Measurements from ENCODE around the gene USP6.
"Not testable (repeated sequence)": the region's sequence is repeated elsewhere in the genome, so short reads cannot be mapped to it uniquely, and the experiment has no call there.

Gene USP6

DNA sequence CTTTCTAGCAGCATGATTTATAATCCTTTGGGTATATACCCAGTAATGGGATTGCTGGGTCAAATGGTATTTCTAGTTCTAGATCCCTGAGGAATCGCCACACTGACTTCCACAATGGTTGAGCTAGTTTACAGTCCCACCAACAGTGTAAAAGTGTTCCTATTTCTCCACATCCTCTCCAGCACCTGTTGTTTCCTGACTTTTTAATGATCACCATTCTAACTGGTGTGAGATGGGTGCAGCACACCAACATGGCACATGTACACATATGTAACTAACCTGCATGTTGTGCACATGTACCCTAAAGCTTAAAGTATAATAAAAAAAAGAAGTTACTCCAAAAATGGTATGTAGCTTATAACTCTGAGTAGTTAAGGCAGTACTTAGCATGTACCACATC, 44.9 kb downstream of the USP6 start:
- not testable (repeated sequence) for H3K36me3 ChIP-seq (ENCODE audit: control insufficient read depth, insufficient read depth, low read length); H3K27me3 ChIP-seq (ENCODE audit: control insufficient read depth, insufficient read depth, low read length); H3K4me1 ChIP-seq (ENCODE audit: control insufficient read depth, insufficient read depth, low read length); H3K4me3 ChIP-seq (ENCODE audit: low read length); H3K9ac ChIP-seq (ENCODE audit: low read length); H3K27ac ChIP-seq (ENCODE audit: low read depth, low read length)

DNA sequence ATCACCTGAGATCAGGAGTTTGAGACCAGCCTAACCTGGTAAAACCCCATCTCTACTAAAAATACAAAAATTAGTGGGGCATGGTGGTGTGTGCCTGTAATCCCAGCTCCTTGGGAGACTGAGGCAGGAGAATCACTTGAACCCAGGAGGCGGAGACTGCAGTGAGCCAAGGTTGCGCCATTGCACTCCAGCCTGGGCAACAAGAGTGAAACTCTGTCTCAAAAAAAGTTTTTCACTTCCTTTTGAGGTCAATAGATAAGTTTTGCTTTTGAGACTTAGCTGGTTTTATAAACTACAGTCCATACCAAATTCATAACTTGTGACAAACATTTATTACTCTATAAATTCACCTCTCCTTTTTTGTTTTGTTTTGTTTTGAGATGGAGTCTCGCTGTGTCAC, 46.0 kb downstream of the USP6 start:
- H3K27ac ChIP-seq (ENCODE audit: low read depth, low read length); H3K36me3 ChIP-seq (ENCODE audit: control insufficient read depth, insufficient read depth, low read length); H3K27me3 ChIP-seq (ENCODE audit: control insufficient read depth, insufficient read depth, low read length); H3K4me3 ChIP-seq (ENCODE audit: low read length); H3K9ac ChIP-seq (ENCODE audit: low read length); H3K4me1 ChIP-seq (ENCODE audit: control insufficient read depth, insufficient read depth, low read length): not testable (repeated sequence)

DNA sequence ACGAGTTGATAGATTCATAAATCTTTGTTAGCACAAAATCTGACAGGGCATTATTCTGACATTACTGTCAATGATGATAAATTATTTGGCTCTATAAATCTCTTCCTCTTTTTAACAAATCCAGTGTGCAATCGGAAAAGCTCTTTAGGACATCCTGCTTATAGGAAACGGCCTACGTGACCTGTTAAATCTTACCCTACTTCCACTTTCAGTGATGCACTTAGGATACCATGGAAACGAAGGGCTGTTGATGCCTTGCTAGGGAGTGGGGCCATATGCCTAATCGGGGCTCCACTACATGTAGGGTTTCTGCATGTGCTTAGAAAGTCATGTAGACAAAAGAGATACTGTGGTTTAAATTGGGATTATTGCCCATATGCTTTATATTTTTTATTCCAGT, 48.6 kb downstream of the USP6 start:
- Histone ChIP-seq H3K27ac (ENCODE audit: low read depth, low read length) (no peak overlapping the region), H3K4me1 (ENCODE audit: control insufficient read depth, insufficient read depth, low read length) (no peaks in the 10 kb centered on the region), H3K27me3 (ENCODE audit: control insufficient read depth, insufficient read depth, low read length) (no peaks in the 10 kb centered on the region), H3K36me3 (ENCODE audit: control insufficient read depth, insufficient read depth, low read length) (no peaks in the 10 kb centered on the region), H3K9ac (ENCODE audit: low read length) (no peak overlapping the region), H3K4me3 (ENCODE audit: low read length) (no peak overlapping the region)

DNA sequence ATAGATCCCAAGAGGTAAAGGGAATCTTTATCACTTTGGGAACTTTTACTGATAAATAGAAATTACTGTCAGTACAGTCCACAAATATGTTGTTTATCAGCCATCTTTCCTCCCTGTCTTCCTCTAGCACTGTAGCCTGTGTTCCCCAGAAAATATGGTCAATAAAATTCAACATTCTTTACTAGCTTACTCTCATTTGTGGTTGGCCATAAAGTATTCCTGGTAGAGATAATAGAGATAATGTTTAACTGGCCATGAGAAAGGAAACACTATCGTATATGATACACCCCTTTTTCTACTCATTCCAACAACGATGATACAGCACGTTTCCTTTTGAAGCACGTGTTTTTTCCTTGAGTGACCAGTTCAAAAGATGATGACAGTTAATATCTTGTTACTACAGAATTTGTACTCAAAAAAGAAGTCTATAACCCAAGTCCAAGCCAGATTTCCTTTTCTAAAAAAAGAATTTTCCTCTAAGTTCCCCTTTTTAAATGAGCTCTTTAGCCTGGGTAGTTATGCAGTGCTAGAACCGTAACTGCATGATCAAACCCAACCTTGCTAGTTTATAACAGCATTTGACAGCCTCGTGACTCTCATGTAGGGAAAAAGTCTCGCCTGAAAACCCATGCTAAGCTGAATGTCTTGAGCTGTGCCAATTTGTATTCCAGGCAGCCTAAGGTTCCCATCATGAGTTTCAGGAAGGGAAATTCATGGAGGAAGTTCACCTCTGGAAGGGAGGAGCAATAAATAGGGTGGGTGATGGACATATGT, 50.1 kb downstream of the USP6 start:
- H3K4me3 ChIP-seq (ENCODE audit: low read length); H3K27ac ChIP-seq (ENCODE audit: low read depth, low read length); H3K27me3 ChIP-seq (ENCODE audit: control insufficient read depth, insufficient read depth, low read length); H3K4me1 ChIP-seq (ENCODE audit: control insufficient read depth, insufficient read depth, low read length); H3K9ac ChIP-seq (ENCODE audit: low read length); H3K36me3 ChIP-seq (ENCODE audit: control insufficient read depth, insufficient read depth, low read length): not testable (repeated sequence)

DNA sequence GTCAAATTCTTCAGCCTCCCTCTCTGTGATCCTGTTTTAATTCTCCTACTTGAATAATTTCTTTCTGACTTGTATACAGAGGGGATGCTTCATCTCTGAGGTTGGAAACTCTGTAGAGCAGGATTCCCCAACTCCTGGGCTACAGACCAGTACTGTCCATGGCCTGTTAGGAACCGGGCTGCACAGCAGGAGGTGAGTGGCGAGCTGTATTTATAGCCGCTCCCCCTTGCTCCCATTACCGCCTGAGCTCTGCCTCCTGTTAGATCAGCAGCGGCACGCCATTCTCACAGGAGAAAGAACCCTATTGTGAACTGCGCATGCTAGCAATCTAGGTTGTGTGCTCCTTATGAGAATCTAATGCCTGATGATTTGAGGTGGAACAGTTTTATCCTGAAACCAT, 59.2 kb downstream of the USP6 start:
- H3K4me3 ChIP-seq (ENCODE audit: low read length); H3K36me3 ChIP-seq (ENCODE audit: control insufficient read depth, insufficient read depth, low read length); H3K27ac ChIP-seq (ENCODE audit: low read depth, low read length); H3K9ac ChIP-seq (ENCODE audit: low read length); H3K27me3 ChIP-seq (ENCODE audit: control insufficient read depth, insufficient read depth, low read length); H3K4me1 ChIP-seq (ENCODE audit: control insufficient read depth, insufficient read depth, low read length): not testable (repeated sequence)

DNA sequence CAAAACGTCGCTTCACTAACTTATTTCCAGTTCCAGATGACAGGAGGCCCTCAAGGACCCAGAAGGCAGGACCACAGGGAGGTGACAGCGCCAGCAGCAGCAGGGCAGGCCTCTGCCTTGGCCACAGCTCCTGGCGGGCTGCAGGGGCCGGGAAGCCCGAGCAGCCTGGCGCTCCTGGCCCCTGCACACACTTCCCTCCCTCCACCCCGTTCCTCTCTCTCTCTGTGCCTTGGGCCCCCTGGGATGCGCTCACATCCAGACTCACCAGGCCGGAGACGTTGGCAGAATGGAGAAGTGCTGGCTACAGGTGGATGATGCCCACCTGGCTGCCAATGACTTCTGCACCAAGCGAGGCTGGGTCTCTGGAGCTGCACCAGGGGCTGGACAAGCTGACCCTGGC, 63.2 kb downstream of the USP6 start:
- Histone ChIP-seq H3K9ac (ENCODE audit: low read length) (no peak overlapping the region), H3K27me3 (ENCODE audit: control insufficient read depth, insufficient read depth, low read length) (no peaks in the 10 kb centered on the region), H3K4me3 (ENCODE audit: low read length) (no peak overlapping the region), H3K27ac (ENCODE audit: low read depth, low read length) (no peak overlapping the region), H3K4me1 (ENCODE audit: control insufficient read depth, insufficient read depth, low read length) (no peaks in the 10 kb centered on the region), H3K36me3 (ENCODE audit: control insufficient read depth, insufficient read depth, low read length) (peaks cover 3% of the 10 kb centered on the region)

DNA sequence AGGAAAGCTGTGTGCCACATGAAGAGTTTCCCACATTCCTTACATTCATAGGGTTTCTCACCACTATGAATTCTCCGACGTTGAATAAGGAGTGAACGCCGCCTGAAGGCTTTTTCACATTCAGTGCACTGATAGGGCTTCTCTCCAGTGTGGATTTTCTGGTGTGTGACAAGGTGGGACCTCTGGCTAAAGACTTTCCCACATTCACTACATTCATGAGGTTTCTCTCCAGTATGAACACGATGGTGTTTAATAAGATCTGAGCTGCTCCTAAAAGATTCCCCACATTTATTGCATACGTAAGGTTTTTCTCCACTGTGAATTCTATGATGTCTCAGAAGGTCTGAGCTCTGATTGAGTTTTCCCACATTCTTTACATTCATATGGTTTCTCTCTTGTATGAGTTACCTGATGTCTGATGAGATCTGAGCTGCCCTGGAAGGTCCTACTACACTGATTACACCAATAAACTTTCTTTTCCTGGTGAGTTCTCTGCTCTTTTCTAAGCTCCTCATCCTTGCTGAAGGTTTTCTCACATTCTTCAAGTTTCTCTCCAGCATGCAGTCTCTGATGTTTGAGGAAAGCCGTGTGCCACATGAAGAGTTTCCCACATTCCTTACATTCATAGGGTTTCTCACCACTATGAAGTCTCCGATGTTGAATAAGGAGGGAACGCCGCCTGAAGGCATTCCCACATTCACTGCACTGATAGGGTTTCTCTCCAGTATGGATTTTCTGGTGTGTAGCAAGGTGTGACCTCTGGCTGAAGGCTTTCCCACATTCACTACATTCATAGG, 65.9 kb downstream of the USP6 start:
- Histone ChIP-seq H3K27ac (ENCODE audit: low read depth, low read length) (no peak overlapping the region), H3K9ac (ENCODE audit: low read length) (no peak overlapping the region), H3K36me3 (ENCODE audit: control insufficient read depth, insufficient read depth, low read length) (peaks cover under 1% of the 10 kb centered on the region), H3K4me1 (ENCODE audit: control insufficient read depth, insufficient read depth, low read length) (no peaks in the 10 kb centered on the region), H3K4me3 (ENCODE audit: low read length) (no peak overlapping the region), H3K27me3 (ENCODE audit: control insufficient read depth, insufficient read depth, low read length) (no peaks in the 10 kb centered on the region)

DNA sequence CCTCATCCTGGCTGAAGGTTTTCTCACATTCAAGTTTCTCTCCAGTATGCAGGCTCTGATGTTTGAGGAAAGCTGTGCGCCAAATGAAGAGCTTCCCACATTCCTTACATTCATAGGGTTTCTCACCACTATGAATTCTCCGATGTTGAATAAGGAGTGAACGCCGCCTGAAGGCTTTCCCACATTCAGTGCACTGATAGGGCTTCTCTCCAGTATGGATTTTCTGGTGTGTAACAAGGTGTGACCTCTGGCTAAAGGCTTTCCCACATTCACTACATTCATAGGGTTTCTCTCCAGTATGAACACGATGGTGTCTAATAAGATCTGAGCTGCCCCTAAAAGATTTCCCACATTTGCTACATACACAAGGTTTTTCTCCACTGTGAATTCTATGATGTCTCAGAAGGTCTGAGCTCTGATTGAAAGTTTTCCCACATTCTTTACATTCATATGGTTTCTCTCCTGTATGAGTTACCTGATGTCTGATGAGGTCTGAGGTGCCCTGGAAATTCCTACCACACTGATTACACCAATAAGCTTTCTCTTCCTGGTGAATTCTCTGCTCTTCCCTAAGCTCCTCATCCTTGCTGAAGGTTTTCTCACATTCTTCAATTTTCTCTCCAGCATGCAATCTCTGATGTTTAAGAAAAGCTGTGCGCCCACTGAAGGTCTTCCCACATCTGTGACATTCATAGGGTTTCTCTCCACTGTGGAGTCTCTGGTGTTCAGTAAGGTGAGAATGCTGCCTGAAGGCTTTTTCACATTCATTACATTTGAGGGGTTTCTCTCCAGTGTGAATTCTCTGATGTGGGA, 67.0 kb downstream of the USP6 start:
- Histone ChIP-seq H3K27me3 (ENCODE audit: control insufficient read depth, insufficient read depth, low read length) (no peaks in the 10 kb centered on the region), H3K4me1 (ENCODE audit: control insufficient read depth, insufficient read depth, low read length) (no peaks in the 10 kb centered on the region), H3K9ac (ENCODE audit: low read length) (no peak overlapping the region), H3K4me3 (ENCODE audit: low read length) (no peak overlapping the region), H3K27ac (ENCODE audit: low read depth, low read length) (no peak overlapping the region), H3K36me3 (ENCODE audit: control insufficient read depth, insufficient read depth, low read length) (peaks cover 6% of the 10 kb centered on the region)

DNA sequence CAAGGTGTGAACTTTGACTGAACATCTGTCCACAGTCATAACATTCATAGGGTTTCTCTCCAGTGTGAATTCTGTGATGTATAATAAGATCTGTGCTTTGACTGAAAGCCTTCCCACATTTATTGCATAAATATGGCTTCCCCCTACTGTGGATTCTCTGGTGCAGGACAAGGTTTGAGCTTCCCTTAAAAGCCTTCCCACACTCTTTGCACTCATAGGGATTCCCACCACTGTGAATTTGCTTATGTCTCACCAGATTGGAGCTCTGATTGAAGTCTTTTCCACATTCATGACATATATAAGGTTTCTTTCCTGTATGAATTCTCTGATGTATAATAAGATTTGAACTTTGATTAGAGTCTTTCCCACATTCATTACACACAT, 67.6 kb downstream of the USP6 start:
- Histone ChIP-seq H3K4me1 (ENCODE audit: control insufficient read depth, insufficient read depth, low read length) (no peaks in the 10 kb centered on the region), H3K27me3 (ENCODE audit: control insufficient read depth, insufficient read depth, low read length) (no peaks in the 10 kb centered on the region), H3K4me3 (ENCODE audit: low read length) (no peak overlapping the region), H3K27ac (ENCODE audit: low read depth, low read length) (no peak overlapping the region), H3K36me3 (ENCODE audit: control insufficient read depth, insufficient read depth, low read length) (peaks cover 6% of the 10 kb centered on the region), H3K9ac (ENCODE audit: low read length) (no peak overlapping the region)

DNA sequence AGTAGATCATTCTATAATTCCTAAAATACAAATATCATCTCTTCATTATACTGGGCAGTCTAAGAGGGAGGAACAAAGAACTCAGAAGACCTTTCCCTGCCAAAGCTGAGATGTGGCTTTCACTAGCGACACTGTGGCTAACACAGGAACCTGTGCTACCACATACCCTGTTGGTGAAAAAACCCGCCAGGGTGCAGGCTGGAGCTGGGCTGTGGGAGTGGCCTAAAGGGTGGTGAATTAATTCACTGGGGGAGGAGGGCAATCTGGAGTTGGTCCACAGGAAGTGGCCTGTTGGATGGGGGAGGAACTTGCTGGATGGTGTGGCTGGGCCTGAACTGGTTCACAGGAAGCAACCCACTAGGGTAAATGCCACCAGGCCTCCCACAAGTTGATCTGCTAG, 68.5 kb downstream of the USP6 start:
- Histone ChIP-seq H3K4me1 (ENCODE audit: control insufficient read depth, insufficient read depth, low read length) (no peaks in the 10 kb centered on the region), H3K4me3 (ENCODE audit: low read length) (no peak overlapping the region), H3K9ac (ENCODE audit: low read length) (no peak overlapping the region), H3K27me3 (ENCODE audit: control insufficient read depth, insufficient read depth, low read length) (no peaks in the 10 kb centered on the region), H3K27ac (ENCODE audit: low read depth, low read length) (no peak overlapping the region), H3K36me3 (ENCODE audit: control insufficient read depth, insufficient read depth, low read length) (peaks cover 7% of the 10 kb centered on the region)

DNA sequence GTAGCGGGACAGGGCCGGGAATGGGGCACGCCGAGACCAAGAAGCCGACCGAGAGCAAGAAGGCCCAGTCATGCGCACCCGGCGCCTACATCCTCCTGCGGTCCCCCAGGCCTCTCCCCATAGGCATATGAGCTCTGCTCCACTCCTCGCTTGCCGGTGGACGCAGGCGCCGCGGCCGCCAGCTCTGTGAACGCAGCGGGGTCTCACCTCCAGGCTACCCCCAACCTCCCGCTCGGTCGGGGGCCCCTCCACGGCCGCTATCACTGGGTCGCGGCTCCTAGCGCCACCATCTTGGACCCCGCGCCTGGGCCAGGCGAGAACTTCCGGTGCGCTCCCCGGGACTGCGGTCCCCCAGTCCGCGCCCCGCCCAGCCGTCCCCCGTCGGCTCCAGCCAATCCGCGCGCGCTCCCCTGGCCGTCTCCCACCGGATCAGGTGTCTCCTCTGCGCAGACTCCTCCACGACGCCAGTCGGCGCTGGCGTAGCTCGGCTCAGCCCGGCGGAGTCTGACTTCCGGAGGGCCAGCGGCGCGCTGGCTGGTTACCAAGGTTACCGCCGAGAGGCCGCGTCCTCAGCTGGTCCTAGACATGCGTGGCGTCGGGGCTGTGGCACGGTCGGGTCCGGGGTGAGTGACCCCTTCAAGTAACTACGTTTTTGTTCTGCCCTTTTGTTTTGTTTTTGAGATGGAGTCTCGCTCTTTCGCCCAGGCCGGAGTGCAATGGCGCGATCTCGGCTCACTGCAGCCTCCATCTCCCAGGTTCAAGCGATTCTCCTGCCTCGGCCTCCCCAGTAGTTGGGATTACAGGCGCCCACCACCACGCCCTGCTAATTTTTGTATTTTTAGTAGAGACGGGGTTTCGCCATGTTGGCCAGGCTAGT, 75.9 kb downstream of the USP6 start, which contains the start of gene ZNF594:
TSS of gene ZNF594 (minus strand) at position 328 of the 877 bp plus-strand sequence. CDS start 7,612 bp downstream, outside the sequence.
- Histone ChIP-seq H3K36me3 (ENCODE audit: control insufficient read depth, insufficient read depth, low read length) (peaks cover 10% of the 10 kb centered on the region), H3K4me3 (ENCODE audit: low read length) (peak within 1 kb of the TSS; percentile 88), H3K9ac (ENCODE audit: low read length) (peak within 1 kb of the TSS; percentile 46), H3K27ac (ENCODE audit: low read depth, low read length) (peak within 1 kb of the TSS; percentile 71), H3K4me1 (ENCODE audit: control insufficient read depth, insufficient read depth, low read length) (no peaks in the 10 kb centered on the region), H3K27me3 (ENCODE audit: control insufficient read depth, insufficient read depth, low read length) (no peaks in the 10 kb centered on the region)

DNA sequence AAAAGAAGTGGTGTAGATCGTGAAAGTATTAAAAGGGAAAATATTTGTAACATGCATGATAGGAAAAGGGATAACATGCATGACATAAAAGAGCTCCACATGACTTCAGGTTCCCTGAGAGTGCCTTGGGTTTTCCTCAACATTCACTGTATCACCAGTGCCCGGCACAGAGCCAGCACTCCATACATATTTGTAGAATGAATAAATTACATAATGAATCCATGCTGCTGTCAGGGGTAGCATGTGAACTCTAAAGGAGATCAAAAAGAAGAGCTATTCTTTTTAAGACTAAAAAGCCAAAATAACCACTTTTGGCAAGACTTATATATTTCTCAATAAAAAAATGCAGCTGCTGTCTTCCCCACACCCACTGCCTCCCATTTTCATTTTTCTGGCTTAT, 78.5 kb downstream of the USP6 start:
- Histone ChIP-seq H3K36me3 (ENCODE audit: control insufficient read depth, insufficient read depth, low read length) (peaks cover 4% of the 10 kb centered on the region), H3K27me3 (ENCODE audit: control insufficient read depth, insufficient read depth, low read length) (no peaks in the 10 kb centered on the region), H3K4me3 (ENCODE audit: low read length) (no peak overlapping the region), H3K27ac (ENCODE audit: low read depth, low read length) (no peak overlapping the region), H3K9ac (ENCODE audit: low read length) (no peak overlapping the region), H3K4me1 (ENCODE audit: control insufficient read depth, insufficient read depth, low read length) (no peaks in the 10 kb centered on the region)
